Endothelial cell of umbilical vein (primary cell): ENCODE measurements around the gene C3. TPM values are rescaled to one million over a fixed set of nuclear protein-coding genes. Genes with fewer than 3 reads are reported as not detected.
"Not testable (repeated sequence)": the region's sequence is repeated elsewhere in the genome, so short reads cannot be mapped to it uniquely, and the experiment has no call there.

ENCODE experiments used
- BruUV-seq: library from RNA; stranded (reverse); fragments of 400-500 nt; replicated peaks from 2 replicates; lab custom pipeline; 2021; lab: Mats Ljungman, UMichigan
- CTCF ChIA-PET: fragments of 300-600, 350-600 bp; sonication (Branson Sonifier 250); formaldehyde crosslinking; loops from one replicate; lab custom pipeline; 2021; ENCODE audit warnings: antibody characterized with exemption, inconsistent platforms; lab: Charles Lee
- POLR2A ChIA-PET: fragments of 300-600, 350-600 bp; sonication (Branson Sonifier 250); formaldehyde crosslinking; loops from one replicate; lab custom pipeline; 2021; ENCODE audit warnings: antibody characterized with exemption, inconsistent platforms; lab: Charles Lee
- DNase-seq: peaks from one replicate; pipeline ENCODE4 v3.0.0-alpha.2; 2011; ENCODE audit warnings: low read depth, low spot score
- FAIRE-seq: peaks from 2 replicates; lab custom pipeline; 2011; peaks lifted over from hg19 to GRCh38; lab: Jason Lieb, UNC
- H2AFZ ChIP-seq: 2 replicates; pipeline ENCODE4 v1.6.0; 2012; ENCODE audit warnings: low read depth, low read length, control low read depth, inconsistent platforms
- H3K27ac ChIP-seq: 2 replicates; pipeline ENCODE4 v1.5.1; 2011; ENCODE audit warnings: low read depth, mild to moderate bottlenecking, control low read depth, low read length, moderate library complexity; ENCODE audit not compliant: insufficient read depth
- H3K27me3 ChIP-seq, 2 experiments: 2 replicates each; pipeline versions ENCODE4 v1.6.0 to v1.6.1; 2011; ENCODE audit warnings: low read length in 2 of 2, mixed read lengths in 1 of 2; ENCODE audit not compliant: control insufficient read depth in 2 of 2, insufficient read depth in 2 of 2
- H3K36me3 ChIP-seq, 2 experiments: 2 replicates in 1 of 2; 3 replicates in 1 of 2; pipeline ENCODE4 v1.5.1; 2011; ENCODE audit warnings: low read length in 2 of 2, mild to moderate bottlenecking in 1 of 2, moderate library complexity in 1 of 2; ENCODE audit not compliant: control insufficient read depth in 2 of 2, insufficient read depth in 2 of 2; ENCODE audit errors: extremely low read depth in 1 of 2
- H3K4me1 ChIP-seq: 3 replicates; pipeline ENCODE4 v1.5.1; 2011; ENCODE audit warnings: mild to moderate bottlenecking, low read length; ENCODE audit not compliant: control insufficient read depth, insufficient read depth; ENCODE audit errors: extremely low read depth
- H3K4me2 ChIP-seq: 2 replicates; pipeline ENCODE4 v1.6.1; 2011; ENCODE audit warnings: low read length, control low read depth, mixed read lengths; ENCODE audit not compliant: insufficient read depth
- H3K4me3 ChIP-seq, 3 experiments: fragments of 200-600 bp in 1 of 3; sonication (generic), shearing (Covaris generic) in 1 of 3; replicated peaks in 1 of 3; 2 replicates each; pipeline ENCODE4 v1.5.1; 2011 to 2016; ENCODE audit warnings: control low read depth in 3 of 3, low read length in 3 of 3, mild to moderate bottlenecking in 2 of 3, inconsistent platforms in 1 of 3, low read depth in 1 of 3, moderate library complexity in 1 of 3; ENCODE audit not compliant: insufficient read depth in 1 of 3
- H3K79me2 ChIP-seq: 2 replicates; pipeline ENCODE4 v1.6.0; 2012; ENCODE audit warnings: low read length, inconsistent platforms; ENCODE audit not compliant: control insufficient read depth, insufficient read depth
- H3K9ac ChIP-seq: replicated peaks from 2 replicates; pipeline ENCODE3; 2011; ENCODE audit warnings: low read length, control low read depth; ENCODE audit not compliant: insufficient read depth; ENCODE audit errors: extremely low read depth
- H3K9me1 ChIP-seq: replicated peaks from 3 replicates; pipeline ENCODE4 v1.6.0; 2011; ENCODE audit warnings: mild to moderate bottlenecking, low read length; ENCODE audit not compliant: control insufficient read depth, insufficient read depth; ENCODE audit errors: extremely low read depth
- H3K9me3 ChIP-seq: replicated peaks from 2 replicates; pipeline ENCODE4 v1.5.1; 2012; ENCODE audit warnings: low read length, inconsistent platforms; ENCODE audit not compliant: control insufficient read depth, insufficient read depth
- H4K20me1 ChIP-seq: replicated peaks from 2 replicates; pipeline ENCODE3; 2011; ENCODE audit warnings: mild to moderate bottlenecking, low read length; ENCODE audit not compliant: control insufficient read depth, insufficient read depth; ENCODE audit errors: extremely low read depth
- CTCF ChIP-seq, 2 donors: IDR thresholded peaks; 1 replicate in 1 of 2; 2 replicates in 1 of 2; pipeline ENCODE4 v1.5.1; 2011; ENCODE audit warnings: low read length in 2 of 2, mild to moderate bottlenecking in 2 of 2, moderate library complexity in 2 of 2, control low read depth in 1 of 2, inconsistent platforms in 1 of 2, low read depth in 1 of 2; ENCODE audit not compliant: insufficient read depth in 1 of 2; ENCODE audit errors: extremely low read depth in 1 of 2
- EZH2 ChIP-seq: IDR thresholded peaks from 2 replicates; pipeline ENCODE4 v1.6.1; 2012; ENCODE audit warnings: borderline replicate concordance, low read depth, mild to moderate bottlenecking, moderate library complexity, low read length, inconsistent platforms; ENCODE audit not compliant: severe bottlenecking
- FOS ChIP-seq: IDR thresholded peaks from 2 replicates; pipeline ENCODE4 v1.6.1; 2011; ENCODE audit warnings: mild to moderate bottlenecking, low read length, moderate library complexity, borderline replicate concordance; ENCODE audit not compliant: insufficient read depth
- GATA2 ChIP-seq: IDR thresholded peaks from 2 replicates; pipeline ENCODE4 v1.7.0; 2011; ENCODE audit warnings: low read depth, mild to moderate bottlenecking, moderate library complexity, mixed read lengths, low read length; ENCODE audit not compliant: insufficient read length, insufficient read depth
- JUN ChIP-seq: IDR thresholded peaks from 2 replicates; pipeline ENCODE4 v1.6.1; 2011; ENCODE audit warnings: borderline replicate concordance, low read depth; ENCODE audit not compliant: insufficient read length, insufficient read depth
- MAX ChIP-seq: IDR thresholded peaks from 2 replicates; pipeline ENCODE4 v1.6.1; 2011; ENCODE audit not compliant: insufficient read depth, insufficient read length
- MYC ChIP-seq: IDR thresholded peaks from one replicate; pipeline ENCODE4 v1.6.1; 2011; ENCODE audit warnings: mild to moderate bottlenecking, low read depth, low read length
- POLR2A ChIP-seq: IDR thresholded peaks from 2 replicates; pipeline ENCODE4 v1.6.1; 2012; ENCODE audit warnings: low read depth, mild to moderate bottlenecking, control low read depth, low read length
- POLR2AphosphoS5 ChIP-seq: IDR thresholded peaks from 2 replicates; pipeline ENCODE4 v1.6.1; 2012; ENCODE audit warnings: low read depth, mild to moderate bottlenecking, control low read depth, low read length, moderate library complexity; ENCODE audit not compliant: insufficient read depth
- dilution Hi-C: fragments of 300-500 bp; cut with MboI; formaldehyde crosslinking; loops from one replicate; pipeline ENCODE4 v1.15.0; 2019; ENCODE audit warnings: low sequenced_read_pairs; ENCODE audit not compliant: extremely low pct_ligation_motif_present
- intact Hi-C: fragments of 100-400 bp; cut with micrococcal nuclease; formaldehyde crosslinking; loops from one replicate; pipeline ENCODE4 v1.10.0; 2022
- polyA plus RNA-seq, 4 experiments: library from polyadenylated mRNA; depleted of rRNA in 3 of 4; stranded (reverse) in 3 of 4; unstranded in 1 of 4; fragments of >200 nt; gene quantifications; 2 replicates each; pipeline versions ENCODE4 v1.2.1 to v1.2.3, GENCODE V29; 2011 to 2012; ENCODE audit warnings: missing spikeins in 1 of 4
- total RNA-seq: library from RNA; stranded (reverse); gene quantifications from 2 replicates; pipeline ENCODE4 v1.2.3, GENCODE V29; 2021

Gene C3
- total and polyA plus RNA-seq, 2 donors (not counting 3 experiments of a cell fraction or from before 2014, with no cell fraction given) = 0.23 TPM; not detected in 1

GRCh38 chr19:6765738-6766356, 45.4 kb upstream of the C3 start:
- dilution Hi-C loops = no loop called here
- Histone ChIP-seq H3K4me2 (no peak overlapping the region), H3K9me3 (no peaks in the 10 kb centered on the region), H3K4me1 (peaks cover 4% of the 10 kb centered on the region), H3K27ac (no peak overlapping the region), H3K4me3 (no peak overlapping the region), H4K20me1 (no peaks in the 10 kb centered on the region), H3K27me3 (peaks cover 5 to 9% of the 10 kb centered on the region in 2 experiments), H2AFZ (no peak overlapping the region), H3K36me3 (no peaks in the 10 kb centered on the region), H3K9ac (no peak overlapping the region), H3K79me2 (no peaks in the 10 kb centered on the region), H3K9me1 (no peaks in the 10 kb centered on the region)
- TF ChIP-seq POLR2AphosphoS5 (no peak), JUN (no peak), GATA2 (no peak), EZH2 (no peak), MAX (no peak), CTCF (IDR thresholded peaks at IDR 0.05; ENCODE audit: extremely low read depth in 1 of 2, insufficient read depth in 1 of 2, low read depth in 1 of 2, low read length in 2 of 2) (no peak), POLR2A (no peak), FOS (no peak), MYC (no peak)
- DNase-seq (no peak), FAIRE-seq (no peak)
- intact Hi-C loops = no loop called here
- CTCF ChIA-PET = no interaction called here
- no TSS peak for BruUV-seq
- POLR2A ChIA-PET = no interaction called here

GRCh38 chr19:6762253-6762797, 41.9 kb upstream of the C3 start:
- H4K20me1 ChIP-seq, H3K4me1 ChIP-seq, BruUV-seq, FAIRE-seq, H3K9me1 ChIP-seq, H3K9ac ChIP-seq, H2AFZ ChIP-seq, DNase-seq, H3K27ac ChIP-seq, CTCF ChIA-PET, H3K27me3 ChIP-seq, POLR2A ChIA-PET, H3K36me3 ChIP-seq, H3K79me2 ChIP-seq, H3K4me2 ChIP-seq, dilution Hi-C loops, H3K9me3 ChIP-seq, intact Hi-C loops, H3K4me3 ChIP-seq: not testable (repeated sequence)
